Stomach (tissue), 4 donors: Measurements from ENCODE around the gene PIWIL1.

Experiments used
- POLR2A ChIP-seq, 4 donors: fragments of 450-650 bp; IDR thresholded peaks; one replicate each; pipeline ENCODE4 v1.6.1; 2016; ENCODE audit warnings: antibody characterized with exemption in 4 of 4, control low read depth in 2 of 4, mild to moderate bottlenecking in 1 of 4, moderate library complexity in 1 of 4
- POLR2AphosphoS5 ChIP-seq, 3 donors: sonication (generic); formaldehyde crosslinking; IDR thresholded peaks; one replicate each; pipeline ENCODE4 v1.6.1; 2016; ENCODE audit warnings: antibody characterized with exemption in 3 of 3
- TF ChIP-seq, protein P1 (sequence below), 7 experiments: fragments of 450-650 bp in 4 of 7; fragments of 200-600 bp in 3 of 7; sonication (generic) in 3 of 7; IDR thresholded peaks; one replicate each; pipeline ENCODE4 v1.5.1; 2016 to 2019; ENCODE audit warnings: antibody characterized with exemption in 7 of 7, control low read depth in 2 of 7, mild to moderate bottlenecking in 1 of 7

DNA sequence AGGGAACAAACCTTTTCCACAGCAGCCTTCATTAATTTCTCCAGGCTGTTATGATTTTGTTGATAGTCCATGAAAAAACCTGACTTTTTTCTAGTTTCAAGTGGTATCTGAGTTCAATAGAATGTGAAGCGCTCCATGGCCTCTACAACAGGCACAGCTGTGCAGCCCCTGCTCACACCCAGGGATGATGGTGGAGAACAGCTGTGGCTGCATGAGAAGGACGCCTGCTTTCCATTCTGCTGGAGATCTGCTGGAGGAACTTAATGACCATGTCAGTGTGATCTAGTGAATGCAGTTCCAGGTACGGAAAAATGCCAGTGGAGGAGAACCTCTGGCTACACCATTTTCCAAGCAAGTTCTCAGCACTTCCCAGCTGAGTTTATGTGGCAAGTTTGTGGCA lies 80.6 kb downstream of the PIWIL1 start:
- TF ChIP-seq, protein P1, sequence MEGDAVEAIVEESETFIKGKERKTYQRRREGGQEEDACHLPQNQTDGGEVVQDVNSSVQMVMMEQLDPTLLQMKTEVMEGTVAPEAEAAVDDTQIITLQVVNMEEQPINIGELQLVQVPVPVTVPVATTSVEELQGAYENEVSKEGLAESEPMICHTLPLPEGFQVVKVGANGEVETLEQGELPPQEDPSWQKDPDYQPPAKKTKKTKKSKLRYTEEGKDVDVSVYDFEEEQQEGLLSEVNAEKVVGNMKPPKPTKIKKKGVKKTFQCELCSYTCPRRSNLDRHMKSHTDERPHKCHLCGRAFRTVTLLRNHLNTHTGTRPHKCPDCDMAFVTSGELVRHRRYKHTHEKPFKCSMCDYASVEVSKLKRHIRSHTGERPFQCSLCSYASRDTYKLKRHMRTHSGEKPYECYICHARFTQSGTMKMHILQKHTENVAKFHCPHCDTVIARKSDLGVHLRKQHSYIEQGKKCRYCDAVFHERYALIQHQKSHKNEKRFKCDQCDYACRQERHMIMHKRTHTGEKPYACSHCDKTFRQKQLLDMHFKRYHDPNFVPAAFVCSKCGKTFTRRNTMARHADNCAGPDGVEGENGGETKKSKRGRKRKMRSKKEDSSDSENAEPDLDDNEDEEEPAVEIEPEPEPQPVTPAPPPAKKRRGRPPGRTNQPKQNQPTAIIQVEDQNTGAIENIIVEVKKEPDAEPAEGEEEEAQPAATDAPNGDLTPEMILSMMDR (IDR thresholded peaks at IDR 0.05): no peak
- TF ChIP-seq POLR2A (IDR thresholded peaks at IDR 0.05) (no peak), POLR2AphosphoS5 (IDR thresholded peaks at IDR 0.05) (no peak)
